GM19239 (cell line): ENCODE results near the gene TNS1.

Source experiments
- DNase-seq: peaks from one replicate; pipeline ENCODE4 v3.0.0; 2011; ENCODE audit warnings: low spot score; ENCODE audit not compliant: insufficient read length
- FAIRE-seq: peaks from 2 replicates; lab custom pipeline; 2011; peaks lifted over from hg19 to GRCh38; lab: Jason Lieb, UNC

The TNS1 gene

DNA sequence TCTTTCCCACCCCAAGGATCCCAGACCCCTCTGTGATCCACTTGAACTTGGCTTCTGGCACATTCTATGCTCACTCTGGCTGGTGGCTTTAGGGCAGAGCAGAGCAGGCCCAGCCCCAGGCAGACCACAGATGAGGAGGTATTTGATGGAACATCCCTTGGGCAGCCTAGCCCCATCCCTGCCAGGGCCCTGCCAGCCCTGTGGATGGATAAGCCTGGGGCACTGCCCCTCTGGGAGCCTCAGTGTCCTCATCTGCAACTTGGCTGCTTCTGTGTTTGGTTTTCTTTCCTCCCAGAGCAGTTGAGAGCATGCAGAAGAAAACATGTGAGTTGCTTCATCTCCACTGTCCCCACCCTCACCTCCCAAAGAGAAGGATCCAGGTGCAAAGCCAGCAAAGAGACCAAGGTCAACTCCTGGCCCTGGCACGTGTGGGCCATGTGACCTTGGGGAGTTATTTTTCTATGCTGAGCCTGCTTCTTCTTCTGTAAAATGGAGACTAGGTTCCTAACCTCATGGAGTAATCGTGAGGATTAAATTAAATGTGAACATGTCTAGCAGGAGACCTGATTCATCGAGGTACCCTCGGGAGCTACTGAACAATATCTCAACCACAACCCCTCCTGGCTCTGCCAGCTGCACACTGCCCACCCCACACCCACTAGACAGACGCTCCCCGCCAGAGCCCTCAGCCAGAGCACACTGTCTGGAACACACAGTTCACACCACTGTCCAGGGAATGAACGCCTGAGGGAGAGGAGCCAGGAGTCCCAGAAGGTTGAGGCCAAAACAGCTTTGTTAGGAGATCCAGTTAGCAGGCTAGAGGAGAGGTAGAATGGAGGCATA lies 14.6 kb upstream of the TNS1 start:
- DNase-seq = no peak
- no peak for FAIRE-seq

DNA sequence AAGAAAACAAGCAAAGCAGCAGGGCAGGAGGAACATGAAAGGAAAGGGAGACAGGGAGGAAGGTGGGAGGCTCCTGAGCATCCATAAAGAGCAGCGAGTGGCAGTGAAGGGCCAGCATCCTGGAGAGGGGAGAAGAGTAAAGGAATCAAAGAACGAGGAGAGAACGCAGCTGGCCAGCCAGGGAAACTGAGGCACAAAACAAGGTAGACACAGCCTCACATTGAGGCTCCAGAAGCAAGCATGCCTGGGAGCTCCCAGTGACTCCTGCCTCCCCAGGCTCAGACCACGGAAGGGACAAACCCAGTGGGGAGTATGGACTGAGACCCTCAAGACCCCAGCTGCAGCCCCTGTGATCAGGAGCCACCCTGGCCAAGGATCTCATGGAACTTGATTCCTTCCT lies 14.0 kb upstream of the TNS1 start:
- DNase-seq (no peak), FAIRE-seq (no peak)

DNA sequence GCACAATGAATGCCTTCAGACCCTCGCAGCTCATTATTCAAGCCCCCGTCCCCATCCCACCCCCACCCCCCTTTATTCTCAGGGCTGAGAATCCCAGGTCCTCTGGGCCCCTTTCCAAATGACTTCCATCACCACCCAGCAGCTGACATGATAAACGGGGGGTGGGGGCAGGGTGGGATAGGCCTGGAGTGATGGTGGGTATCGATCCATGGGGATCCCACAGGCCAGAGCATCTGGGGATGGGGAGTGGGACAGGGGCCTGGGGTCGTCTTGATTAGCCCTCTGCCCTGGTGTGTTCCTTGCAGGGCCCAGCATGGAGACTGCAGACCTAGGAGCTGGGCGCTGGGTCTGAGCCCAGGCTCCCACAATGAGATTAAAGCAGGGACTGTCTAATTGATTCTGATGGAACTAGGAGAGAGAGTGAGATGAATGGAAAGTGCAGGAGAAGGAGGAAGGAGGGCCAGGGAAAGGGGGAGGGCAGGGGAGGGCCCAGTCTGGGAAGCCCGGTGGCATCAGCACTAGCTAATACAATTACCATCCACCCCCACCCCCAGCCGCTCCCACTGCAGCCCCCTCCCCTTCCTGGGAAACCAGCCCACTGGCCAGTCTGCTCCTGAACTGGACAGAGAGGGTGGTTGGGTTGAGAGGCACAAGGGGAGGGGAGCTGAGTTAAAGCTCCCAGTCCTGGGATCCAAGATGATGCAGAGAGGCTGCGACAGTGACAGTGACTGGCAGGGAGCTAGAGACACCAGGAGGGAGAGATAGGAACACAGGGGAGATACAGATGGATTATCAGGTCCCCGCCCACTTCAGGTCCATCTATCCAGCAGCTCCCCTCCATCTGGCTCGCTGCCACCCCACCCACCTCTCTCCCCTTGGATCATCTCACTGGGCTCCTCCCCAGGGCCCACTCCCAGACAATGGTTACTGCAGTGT lies 13.1 kb upstream of the TNS1 start:
- FAIRE-seq (no peak), DNase-seq (no peak)

DNA sequence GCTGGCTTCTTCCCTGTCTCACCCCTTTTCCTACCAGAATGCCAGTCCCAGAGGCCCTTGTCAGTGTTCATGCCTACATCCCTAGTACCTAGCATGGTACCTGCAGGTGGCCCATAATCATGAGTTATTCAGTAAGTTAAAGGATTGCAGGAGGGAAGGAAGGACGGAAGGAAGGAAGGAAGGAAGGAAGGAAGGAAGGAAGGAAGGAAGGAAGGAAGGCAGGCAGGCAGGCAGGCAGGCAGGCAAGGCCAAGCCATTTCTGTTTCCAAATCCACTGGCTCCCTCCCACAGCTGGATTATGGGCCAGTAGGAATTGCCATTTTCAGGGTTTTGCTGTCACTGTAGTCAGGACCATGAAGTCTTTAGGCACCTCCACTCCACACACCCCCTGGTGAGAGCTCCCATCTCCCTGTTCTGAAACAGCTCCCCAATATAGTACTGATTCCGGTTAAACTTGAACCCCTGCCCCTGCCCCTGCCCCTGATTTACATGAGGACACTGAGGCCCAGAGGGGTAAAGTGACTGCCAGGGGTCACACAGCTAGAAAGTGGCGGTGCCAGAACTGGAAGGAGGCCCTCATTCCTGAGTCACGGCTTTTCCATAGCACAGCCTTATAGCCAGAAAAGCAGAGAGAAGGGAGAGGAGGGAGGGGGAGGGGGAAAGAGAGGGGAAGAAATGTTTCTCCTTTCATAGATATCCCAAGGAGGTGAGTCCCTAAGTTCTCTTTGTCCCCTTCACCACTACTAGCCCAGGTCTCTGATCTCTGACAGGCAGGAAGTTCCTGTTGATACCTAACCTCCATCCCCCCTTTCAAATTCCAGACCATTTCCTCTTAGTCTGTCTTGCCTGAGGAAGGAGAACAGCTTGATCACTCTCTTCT lies 12.2 kb upstream of the TNS1 start:
- DNase-seq (no peak), FAIRE-seq (no peak)

DNA sequence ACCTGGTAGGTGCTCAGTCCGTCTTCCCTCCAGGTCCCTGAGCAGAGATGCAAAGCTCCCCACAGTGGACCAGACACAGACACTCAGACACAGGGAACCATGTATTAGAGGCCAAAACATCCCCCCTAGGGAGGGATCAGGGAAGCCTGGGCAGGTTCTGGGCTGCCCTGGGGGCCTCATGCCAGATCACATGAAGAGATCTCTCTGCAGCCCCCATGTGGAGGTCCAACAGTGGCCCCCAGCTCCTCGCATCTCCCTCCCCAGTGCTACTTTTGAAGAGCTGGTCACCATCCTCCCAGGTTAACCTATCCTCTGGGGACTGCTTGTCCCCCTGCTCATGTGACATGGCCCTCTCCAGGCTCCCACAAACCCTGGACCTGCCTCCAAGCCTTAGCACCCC lies 10.5 kb upstream of the TNS1 start:
- no peak for DNase-seq
- no peak for FAIRE-seq

DNA sequence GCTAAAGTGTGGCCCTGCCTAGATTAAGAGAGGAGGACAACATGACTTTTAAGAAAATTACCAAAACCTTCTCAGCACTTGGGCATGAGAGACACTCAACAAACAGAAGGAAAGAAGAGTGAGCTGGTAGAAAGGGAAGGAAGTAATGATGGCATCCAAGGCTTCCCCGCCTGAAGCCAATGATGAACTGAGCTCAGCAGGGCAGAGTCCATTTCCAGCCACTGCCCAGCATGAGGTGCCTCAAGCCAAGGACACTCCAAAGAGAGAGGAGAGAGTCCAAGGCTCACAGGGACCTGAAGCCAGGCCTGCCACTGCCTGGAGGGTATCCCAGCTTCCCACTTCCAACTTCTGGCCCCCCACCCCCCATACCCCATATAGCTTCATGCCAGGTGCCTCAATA lies 9.5 kb upstream of the TNS1 start:
- FAIRE-seq (no peak), DNase-seq (no peak)

DNA sequence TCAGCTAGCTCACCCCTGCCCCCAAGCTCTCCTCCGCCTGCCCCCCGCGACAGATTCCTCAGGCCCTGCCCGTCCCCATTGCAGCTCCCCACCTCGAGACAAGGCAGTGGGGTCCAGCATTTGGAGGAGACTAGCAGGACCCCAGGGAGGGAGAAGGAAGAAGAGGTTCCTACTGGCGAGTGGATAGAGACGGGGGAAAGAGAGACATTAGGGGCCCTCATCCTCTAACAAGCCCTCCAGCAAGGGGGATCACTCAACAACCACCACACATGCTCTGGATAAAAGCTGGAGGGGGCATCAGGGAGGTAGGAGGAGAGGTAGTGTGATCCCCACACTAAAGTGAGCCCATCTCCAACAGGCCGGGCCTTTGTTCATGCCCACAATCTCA lies 8.9 kb upstream of the TNS1 start:
- DNase-seq (no peak), FAIRE-seq (no peak)

DNA sequence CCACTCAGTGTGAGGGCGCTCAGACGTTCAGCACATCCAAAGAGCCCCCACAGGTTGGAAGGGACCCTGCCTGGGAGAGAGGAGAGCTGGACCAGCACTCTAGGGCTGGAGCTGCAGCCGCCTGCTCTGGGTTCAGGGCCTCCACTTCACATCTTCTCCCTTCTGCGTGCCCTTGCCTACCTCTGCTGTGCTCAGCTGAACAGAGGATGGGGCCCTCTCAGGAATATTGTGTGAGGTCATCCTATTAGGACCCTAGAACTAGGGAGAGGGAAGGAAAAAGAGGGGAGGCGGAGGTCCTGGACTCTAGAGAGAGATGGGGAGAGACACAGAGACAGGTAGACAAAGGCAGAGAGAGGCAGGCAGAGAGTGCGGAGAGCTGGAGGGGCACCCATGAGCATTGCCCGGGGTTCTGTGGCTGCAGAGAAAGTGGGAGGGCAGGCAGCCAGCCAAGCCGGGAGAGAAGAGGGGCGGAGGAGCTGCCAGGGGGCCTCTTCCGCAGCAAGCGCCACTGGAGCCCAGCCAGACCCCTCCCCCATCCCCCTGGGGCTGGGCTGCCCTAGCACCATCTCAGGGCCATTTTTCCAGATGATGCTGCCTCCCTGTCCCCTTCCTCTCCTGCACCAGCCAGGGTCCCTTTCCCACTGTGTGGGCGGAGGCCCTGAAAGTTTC lies 8.3 kb upstream of the TNS1 start:
- DNase-seq = no peak

DNA sequence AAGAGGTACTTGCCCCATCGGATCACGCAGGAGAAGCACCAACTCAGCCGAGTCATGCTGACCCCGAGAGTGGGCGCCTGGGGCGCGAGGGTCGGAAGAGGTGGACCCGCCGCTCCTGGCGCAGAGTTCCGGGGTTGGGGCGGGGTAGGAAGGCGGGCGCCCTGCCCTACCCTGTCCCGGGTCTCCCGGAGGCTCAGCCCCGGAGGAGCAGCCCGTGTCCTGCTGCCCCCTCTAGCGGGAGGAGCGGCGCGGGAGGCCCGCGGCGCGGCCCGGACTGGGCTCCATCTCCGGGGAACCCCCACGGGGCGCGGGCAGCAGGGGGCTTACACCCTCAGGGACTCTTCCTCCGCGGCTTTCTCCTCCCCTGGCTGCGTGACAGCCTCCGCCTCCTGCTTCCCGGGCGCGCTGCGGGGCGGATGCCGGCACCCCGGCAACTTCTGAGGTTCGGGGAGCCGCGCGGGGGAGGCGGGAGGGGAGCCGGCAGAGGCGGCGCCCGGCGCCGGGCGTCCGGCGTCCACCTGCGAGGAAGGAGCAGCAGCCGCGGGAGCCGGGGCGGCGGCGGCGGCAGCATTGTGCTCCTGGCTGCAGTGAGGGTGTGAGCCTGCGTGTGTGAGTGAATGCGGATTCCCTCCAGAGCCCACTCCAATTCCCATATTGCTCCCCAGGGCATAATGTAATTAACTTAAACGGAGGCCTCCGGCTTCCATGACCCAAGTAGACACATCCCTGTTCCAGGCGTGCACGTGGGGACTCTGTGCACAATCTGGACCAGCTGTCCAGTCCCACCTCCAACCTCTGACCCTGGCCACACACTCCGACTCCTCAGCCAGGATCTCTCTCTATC lies 7.6 kb upstream of the TNS1 start:
- DNase-seq (peak; percentile 41), FAIRE-seq (no peak)

More for the DNA sequence above, 8.3 kb upstream of the TNS1 start:
- FAIRE-seq = no peak

DNA sequence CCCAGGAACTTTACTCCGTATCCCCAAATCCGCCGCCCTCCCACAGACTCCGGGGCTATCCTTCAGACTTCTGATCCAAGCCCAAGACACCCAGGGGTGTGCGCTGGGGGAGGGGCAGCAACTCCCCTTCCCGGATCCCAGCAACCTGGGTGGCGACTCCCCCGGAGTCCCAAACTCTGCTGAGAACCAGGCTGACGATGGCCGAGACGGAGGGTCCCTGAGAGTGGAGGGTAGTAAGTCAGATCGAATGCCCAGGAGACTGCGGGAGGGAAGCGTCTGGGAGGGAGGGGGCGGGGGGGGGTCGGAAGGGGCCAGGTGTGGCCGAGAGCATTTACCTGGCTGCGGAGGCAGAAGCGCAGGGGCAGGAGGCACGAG lies 7.0 kb upstream of the TNS1 start:
- no peak for DNase-seq
- FAIRE-seq = no peak

DNA sequence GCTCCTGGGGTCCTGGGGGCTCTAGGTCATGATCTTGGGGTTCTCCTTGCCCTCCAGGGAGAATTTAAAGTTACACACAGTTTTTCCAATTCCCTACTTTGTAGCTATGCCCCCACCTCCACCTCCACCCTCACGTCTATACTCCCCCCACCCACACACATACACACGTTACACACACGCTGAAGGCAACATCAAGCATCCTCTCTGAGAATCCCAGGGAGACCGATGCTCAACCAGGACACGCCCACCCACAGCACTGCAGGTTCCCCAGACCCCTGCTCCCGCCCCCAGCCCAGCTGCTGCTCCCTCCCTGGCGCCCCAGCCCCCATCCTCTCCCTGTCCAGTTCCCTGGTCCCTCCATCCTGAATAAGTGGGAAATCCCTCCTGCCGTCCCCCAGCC lies 6.4 kb upstream of the TNS1 start:
- no peak for FAIRE-seq

DNA sequence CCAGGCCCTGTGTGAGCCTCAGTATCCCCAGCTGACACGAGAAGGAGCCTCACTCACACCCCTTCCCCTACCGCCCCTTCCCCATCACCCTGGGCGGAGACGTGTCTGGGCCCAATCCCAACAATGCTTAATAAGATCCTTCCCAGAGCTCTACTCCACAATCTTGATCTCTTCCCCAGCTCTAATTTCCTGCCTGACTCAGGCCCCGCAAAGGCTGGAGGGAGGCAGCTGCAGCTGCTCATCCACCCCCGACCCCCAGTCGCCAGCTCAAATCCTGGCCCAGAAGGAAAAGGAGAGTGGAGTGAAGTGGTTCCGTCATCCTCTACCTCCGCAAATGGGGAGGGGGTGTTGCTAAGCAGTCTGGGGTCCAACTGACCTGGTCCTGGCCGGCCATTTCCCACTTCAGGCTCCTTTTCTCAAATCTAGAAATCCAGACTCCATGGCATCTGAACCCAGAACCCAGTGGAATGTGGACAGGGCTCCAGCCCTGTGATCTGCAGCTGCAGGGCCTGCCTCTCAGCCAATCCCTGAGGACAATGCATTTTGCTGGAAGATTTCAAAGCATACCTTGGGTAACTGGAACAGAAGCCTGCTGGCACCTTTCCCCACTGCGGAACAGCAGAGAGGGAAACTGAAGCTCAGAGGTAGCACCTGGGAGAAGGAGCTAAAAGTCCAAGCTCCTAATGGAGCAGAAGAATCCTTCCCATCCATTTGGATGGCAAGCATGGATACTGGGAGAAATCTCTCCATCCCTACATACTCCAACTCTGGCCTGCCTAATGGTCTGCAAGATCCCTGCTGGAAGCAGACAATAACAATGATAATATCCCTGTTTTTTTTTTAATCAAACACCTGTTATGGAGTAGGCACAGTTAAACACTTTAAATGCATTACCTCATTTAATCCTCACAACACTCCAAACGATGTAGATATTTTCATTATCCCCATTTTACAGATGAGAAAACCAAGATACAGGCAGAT lies 5.6 kb upstream of the TNS1 start:
- DNase-seq (no peak), FAIRE-seq (no peak)

More for the DNA sequence above, 6.4 kb upstream of the TNS1 start:
- no peak for DNase-seq

DNA sequence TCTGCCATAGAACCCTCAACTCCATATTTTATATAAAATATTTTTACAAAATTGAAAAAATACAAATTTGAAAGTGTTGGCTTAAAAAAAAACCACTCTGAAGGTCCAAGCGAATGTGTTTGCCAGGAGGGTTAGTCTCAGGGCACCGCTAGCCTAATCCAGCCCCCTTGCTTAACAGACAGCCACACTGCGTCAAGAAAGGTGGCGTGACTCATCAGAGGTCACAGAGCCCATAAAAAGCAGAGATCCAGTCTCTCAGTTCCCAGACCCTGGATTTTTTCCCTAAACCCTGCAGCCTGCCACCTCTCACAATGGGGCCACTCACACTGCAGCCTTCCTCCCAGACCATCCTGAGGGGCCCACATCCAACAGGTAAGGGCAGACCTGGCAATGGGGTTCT lies 3.9 kb upstream of the TNS1 start:
- no peak for FAIRE-seq
- DNase-seq = no peak

DNA sequence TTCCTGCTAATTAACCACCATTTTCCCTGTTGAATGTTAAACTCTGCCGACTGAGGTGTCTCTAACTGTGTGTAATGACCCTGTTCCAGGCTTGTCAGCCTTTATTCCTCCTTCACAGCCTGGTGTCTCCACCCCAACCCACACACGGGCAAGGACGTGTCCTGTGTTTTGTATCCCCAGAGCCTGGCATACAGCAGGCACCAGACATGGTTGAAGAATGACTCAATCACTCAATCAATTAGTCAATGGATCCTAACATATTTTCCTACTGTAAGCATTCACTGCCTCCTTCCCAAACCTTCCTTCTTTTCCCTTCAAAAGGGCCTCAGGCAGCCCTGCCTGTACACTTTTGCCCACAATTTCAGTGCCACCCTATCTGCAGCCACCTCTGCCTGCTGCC lies 2.7 kb upstream of the TNS1 start:
- no peak for DNase-seq
- FAIRE-seq = no peak

DNA sequence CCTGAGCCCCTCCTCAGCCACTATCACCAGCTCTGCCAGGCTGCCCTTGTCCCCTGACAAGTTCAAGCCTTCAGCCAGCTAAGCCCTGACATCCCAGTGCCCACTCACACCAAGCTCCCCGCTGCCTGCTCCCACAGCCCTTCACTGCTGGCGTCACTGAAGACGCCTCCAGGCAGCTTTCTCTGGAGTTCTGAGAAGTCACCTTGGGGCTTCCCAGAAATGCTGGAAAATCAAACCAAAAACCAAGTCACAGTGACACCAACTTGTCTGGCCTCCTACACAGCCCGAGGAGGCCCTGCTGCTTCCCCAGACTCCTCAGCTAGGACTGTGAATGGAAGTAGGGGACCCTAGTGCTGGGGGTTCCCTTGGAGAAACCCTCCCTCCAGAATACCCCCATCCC lies 2.2 kb upstream of the TNS1 start:
- no peak for FAIRE-seq
- DNase-seq = no peak

DNA sequence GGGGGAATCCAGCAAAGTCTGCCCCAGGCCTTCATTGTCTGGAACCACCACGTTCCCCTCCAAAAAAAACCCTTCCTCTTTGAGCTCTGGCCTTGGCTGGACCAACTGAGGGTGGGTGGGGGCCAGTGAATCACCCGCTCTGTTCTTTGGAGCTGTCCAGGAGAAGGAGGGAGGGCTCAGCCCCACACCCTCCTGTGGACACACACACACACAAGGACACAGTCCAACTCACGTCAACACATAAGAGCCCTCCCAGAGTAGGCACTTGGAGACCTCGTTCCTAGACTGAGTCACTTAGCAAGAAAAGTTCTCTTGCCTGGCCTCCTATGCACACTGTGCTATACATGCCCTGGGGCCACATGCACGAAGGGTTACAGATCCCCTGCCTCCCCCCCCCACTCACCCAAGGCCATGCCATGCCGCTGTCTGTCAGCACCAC lies 1.2 kb upstream of the TNS1 start:
- DNase-seq (no peak), FAIRE-seq (no peak)

DNA sequence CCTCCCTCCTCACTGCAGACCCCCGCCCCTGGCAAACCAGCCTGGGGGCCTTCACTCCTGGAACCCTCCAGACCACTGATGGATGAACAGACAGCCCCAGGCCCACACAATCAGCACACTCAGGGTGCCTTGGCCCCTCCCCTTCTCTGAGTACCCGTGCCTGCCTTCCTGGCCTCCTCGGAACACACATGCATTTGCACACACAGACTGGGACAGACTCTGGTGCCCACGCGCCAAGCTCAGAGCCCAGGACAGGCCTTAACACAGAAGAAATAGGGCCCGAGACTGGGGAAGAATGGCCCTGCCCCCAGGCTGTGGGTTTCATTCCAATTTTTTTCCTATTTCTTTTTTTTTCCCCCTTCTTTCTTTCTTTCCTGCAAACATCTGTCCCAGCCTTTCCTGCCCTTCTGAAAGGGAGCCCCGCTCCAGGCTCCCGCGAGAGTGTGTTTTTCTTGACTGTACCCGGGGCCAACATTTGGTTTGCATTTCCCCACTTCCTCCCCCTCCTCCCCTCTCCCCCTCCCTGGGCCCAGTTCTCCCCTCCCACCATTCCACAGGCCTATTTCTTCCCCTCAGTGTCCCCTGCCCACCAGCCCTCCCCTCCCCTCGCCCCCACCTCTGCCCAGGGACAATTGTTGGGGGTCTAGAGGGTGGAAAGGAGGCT lies 618 bp upstream of the TNS1 start:
- FAIRE-seq (no peak), DNase-seq (no peak)
